ENCODE results near the gene INHBB. TPM values are rescaled to one million over a fixed set of nuclear protein-coding genes. Genes with fewer than 3 reads are reported as not detected.

The INHBB gene
- total RNA-seq, 1 experiment from 2014 or later: 0.27 TPM

DNA sequence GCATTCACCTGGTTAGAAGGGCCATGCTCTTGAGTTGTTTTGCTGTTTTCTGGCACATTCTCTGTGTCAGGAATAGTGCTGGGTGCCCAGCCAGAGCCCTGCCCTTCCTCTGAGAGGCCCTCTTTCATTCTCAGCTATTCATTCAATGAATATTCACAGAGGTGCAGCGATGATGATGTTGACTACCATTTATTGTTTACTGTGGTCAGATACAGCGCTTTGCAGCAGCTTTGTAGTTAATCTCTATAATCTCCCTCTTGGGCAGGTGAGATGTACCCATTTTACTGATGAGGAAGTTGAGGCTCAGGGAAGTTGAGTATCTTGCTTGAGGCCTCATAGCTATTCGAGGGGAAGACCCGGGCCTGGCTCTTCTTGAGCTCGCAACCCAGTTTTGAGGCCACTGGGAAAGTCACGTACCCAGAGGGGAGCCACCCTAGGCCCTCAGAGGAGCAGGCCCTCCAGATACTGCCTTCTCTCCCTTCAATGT is 9.9 kb downstream of the INHBB start:
- intact Hi-C loops (cut with micrococcal nuclease): no loop called here
- H4K20me1 ChIP-seq (ENCODE audit: insufficient read depth): no peaks in the 10 kb centered on the region
- H3K27ac ChIP-seq (ENCODE audit: low read depth, low read length): no peak overlapping the region
- H3K27me3 ChIP-seq (ENCODE audit: insufficient read depth, low read length): no peaks in the 10 kb centered on the region
- DNase-seq (ENCODE audit: low read depth, low spot score): no peak
- no peak for ATAC-seq
- no peaks in the 10 kb centered on the region for H3K36me3 ChIP-seq (ENCODE audit: control insufficient read depth in 1 of 2, insufficient read depth in 2 of 2, low read length in 2 of 2)
- ChIA-PET RAD21 (ENCODE audit: low non-redundant PET in 1 of 2, low total read pairs in 2 of 2, uncharacterized antibody in 2 of 2, unreplicated experiment in 2 of 2) (no interaction called here), POLR2A (no interaction called here), CTCF (interaction anchor here (1.4 kb wide), 1 partner anchor 12 kb away, joined by 5 read pairs; no protein-coding TSS in a partner anchor)
- no peaks in the 10 kb centered on the region for H3K9me2 ChIP-seq (ENCODE audit: insufficient read depth)
- H3K9me3 ChIP-seq (ENCODE audit: control insufficient read depth in 1 of 2, insufficient read depth in 1 of 2, low read depth in 1 of 2, low read length in 2 of 2): no peaks in the 10 kb centered on the region
- H2AFZ ChIP-seq (ENCODE audit: low read depth, low read length, poor library complexity, severe bottlenecking): no peak overlapping the region
- TF ChIP-seq TCF7L2 (IDR thresholded peaks at IDR 0.05; ENCODE audit: borderline replicate concordance, extremely low read depth, insufficient read depth, insufficient read length) (no peak), EZH2phosphoT487 (IDR thresholded peaks at IDR 0.05; ENCODE audit: borderline replicate concordance) (no peak), EZH2 (IDR thresholded peaks at IDR 0.05) (no peak), RAD21 (IDR thresholded peaks at IDR 0.05; ENCODE audit: low read depth) (no peak), SRF (IDR thresholded peaks at IDR 0.05; ENCODE audit: low read depth) (no peak), YY1 (IDR thresholded peaks at IDR 0.05; ENCODE audit: extremely low read depth, insufficient replicate concordance, low read depth, low read length) (no peak), CTCF (IDR thresholded peaks at IDR 0.05 in 2 of 3, conservative IDR thresholded peaks at IDR 0.05 in 1 of 3; ENCODE audit: borderline replicate concordance in 1 of 3, insufficient read depth in 1 of 3, low read depth in 2 of 3, low read length in 2 of 3) (no peak), FOSL1 (IDR thresholded peaks at IDR 0.05; ENCODE audit: low read depth) (no peak), SIN3A (IDR thresholded peaks at IDR 0.05; ENCODE audit: low read depth) (no peak), JUND (IDR thresholded peaks at IDR 0.05) (no peak), ZNF274 (IDR thresholded peaks at IDR 0.05; ENCODE audit: low read depth, low read length) (no peak)
- TF ChIP-seq, protein P1, sequence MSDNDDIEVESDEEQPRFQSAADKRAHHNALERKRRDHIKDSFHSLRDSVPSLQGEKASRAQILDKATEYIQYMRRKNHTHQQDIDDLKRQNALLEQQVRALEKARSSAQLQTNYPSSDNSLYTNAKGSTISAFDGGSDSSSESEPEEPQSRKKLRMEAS (IDR thresholded peaks at IDR 0.05): no peak
- no TSS peak for BruUV-seq (replicated peaks)
- H3K4me2 ChIP-seq (ENCODE audit: low read length): no peak overlapping the region
- H3K4me1 ChIP-seq (ENCODE audit: control insufficient read depth in 1 of 2, insufficient read depth in 2 of 2, low read length in 2 of 2): no peaks in the 10 kb centered on the region; a peak in 1 of 4 replicates
- H3K79me2 ChIP-seq (ENCODE audit: insufficient read depth, low read length): no peaks in the 10 kb centered on the region
- no peak overlapping the region for H3K4me3 ChIP-seq (replicated peaks in 1 of 2; ENCODE audit: low read depth in 1 of 2, low read length in 2 of 2)
- no peak overlapping the region for H3K9ac ChIP-seq (ENCODE audit: low read length)

Data from HCT116 (cell line).